Measurements from ENCODE around the gene CLDN4.
A peak's percentile ranks its signal among the peaks of the same experiment; 100 is the strongest.
"Not testable (repeated sequence)": the region's sequence is repeated elsewhere in the genome, so short reads cannot be mapped to it uniquely, and the experiment has no call there.

Gene CLDN4

DNA sequence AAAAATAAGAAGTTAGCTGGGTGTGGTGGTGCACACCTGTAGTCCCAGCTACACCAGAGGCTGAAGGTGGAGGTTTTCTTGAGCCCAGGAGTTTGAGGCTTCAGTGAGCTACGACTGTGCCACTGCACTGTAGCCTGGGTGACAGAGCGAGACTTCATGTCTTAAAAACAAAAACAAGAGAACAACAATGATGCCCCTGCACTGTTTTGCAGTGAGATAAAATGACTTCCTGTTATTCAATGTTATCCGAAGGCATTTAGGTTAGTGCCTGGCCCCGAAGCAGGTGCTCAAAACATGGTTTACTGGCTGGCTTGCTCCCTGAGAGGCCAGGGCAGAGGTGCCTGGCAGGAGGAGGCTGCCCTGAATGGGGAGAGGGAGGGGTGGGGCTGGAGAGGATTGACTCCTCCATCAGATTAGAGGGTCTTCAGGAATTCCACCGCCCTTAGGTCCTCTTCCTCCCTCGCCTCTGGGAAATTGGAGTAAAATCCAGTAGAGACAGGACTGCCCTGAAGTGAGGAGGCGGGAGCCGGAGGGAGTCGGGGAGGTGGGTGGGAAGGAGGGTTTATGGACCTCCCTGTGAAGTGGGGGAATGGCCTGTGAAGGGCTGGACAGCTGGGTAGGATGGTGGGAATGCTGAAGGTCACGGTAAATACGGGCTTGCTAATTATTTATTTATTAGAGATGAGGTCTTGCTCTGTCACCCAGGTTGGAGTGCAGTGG is 6.8 kb upstream of the CLDN4 start:
- DNase-seq: no peak

- no peak for DNase-seq
These were observed 5.8 kb upstream of the CLDN4 start for GRCh38 chr7:73824986-73825385.

GRCh38 chr7:73827567-73828106 is 3.2 kb upstream of the CLDN4 start:
- no peak for DNase-seq

- no peak for DNase-seq
These were observed 2.5 kb upstream of the CLDN4 start for GRCh38 chr7:73828107-73828803.

- DNase-seq: no peak
These were observed 1.8 kb upstream of the CLDN4 start for GRCh38 chr7:73828972-73829371.

GRCh38 chr7:73829505-73829904 is 1.3 kb upstream of the CLDN4 start:
- DNase-seq: no peak

- DNase-seq: no peak
These were observed 695 bp upstream of the CLDN4 start for GRCh38 chr7:73829921-73830680.

DNA sequence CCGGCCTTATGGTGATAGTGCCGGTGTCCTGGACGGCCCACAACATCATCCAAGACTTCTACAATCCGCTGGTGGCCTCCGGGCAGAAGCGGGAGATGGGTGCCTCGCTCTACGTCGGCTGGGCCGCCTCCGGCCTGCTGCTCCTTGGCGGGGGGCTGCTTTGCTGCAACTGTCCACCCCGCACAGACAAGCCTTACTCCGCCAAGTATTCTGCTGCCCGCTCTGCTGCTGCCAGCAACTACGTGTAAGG is 713 bp downstream of the CLDN4 start:
- DNase-seq: no peak

DNA sequence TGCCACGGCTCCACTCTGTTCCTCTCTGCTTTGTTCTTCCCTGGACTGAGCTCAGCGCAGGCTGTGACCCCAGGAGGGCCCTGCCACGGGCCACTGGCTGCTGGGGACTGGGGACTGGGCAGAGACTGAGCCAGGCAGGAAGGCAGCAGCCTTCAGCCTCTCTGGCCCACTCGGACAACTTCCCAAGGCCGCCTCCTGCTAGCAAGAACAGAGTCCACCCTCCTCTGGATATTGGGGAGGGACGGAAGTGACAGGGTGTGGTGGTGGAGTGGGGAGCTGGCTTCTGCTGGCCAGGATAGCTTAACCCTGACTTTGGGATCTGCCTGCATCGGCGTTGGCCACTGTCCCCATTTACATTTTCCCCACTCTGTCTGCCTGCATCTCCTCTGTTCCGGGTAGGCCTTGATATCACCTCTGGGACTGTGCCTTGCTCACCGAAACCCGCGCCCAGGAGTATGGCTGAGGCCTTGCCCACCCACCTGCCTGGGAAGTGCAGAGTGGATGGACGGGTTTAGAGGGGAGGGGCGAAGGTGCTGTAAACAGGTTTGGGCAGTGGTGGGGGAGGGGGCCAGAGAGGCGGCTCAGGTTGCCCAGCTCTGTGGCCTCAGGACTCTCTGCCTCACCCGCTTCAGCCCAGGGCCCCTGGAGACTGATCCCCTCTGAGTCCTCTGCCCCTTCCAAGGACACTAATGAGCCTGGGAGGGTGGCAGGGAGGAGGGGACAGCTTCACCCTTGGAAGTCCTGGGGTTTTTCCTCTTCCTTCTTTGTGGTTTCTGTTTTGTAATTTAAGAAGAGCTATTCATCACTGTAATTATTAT is 1.2 kb downstream of the CLDN4 start:
- no peak for DNase-seq

DNA sequence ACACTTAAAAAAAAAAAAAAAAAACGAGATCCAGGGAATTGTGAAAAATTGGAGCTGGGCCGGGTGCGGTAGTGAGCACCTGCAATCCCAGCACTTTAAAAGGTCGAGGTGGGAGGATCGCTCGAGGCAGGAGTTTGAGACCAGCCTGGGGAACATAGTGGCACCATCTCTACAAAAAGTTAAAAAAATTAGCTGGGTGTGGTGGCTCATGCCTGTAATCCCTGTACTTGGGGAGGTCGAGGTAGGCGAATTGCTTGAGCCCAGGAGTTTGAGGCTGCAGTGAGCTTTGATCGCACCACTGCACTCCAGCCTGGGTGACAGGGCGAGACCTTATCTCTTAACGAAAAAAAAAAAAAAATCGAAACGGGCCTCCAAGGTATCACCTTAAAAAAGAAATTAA is 2.0 kb downstream of the CLDN4 start:
- DNase-seq: no peak

DNA sequence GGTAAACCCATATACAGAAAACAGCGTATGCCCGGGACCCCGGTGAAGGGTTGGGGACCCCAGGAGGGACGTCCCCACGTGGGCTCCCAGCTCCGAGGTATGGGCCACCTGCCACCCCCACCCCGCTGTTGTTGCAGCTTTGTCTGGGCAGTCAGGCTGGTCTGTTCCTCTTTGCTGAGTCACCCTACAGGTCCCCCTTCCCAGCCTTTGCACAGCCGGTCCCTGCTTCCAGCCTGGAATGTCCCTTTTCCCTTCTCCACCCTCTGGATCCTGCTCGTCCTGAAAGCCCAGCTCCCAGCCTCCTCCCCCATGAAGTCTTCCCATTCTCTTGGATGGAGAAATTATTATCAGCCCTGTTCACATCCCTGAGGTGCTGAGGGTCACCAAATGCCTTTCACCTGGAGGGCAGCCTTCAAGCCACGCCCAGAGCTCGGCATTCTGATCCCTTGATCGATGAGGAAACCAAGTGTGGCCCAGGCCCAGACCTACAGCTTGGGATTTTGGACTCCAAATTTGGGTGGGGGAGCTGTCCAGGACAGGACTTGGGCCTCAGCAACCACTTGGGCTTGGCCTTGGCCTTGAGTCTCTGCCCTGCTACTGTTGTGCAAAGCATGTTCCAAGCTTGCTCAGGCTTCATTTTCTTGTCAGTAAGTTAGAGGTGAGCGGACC is 2.6 kb downstream of the CLDN4 start:
- DNase-seq: no peak

- DNase-seq: no peak
These were observed 3.9 kb downstream of the CLDN4 start for GRCh38 chr7:73834626-73835191.

- not testable (repeated sequence) for DNase-seq
These were observed 6.4 kb downstream of the CLDN4 start for GRCh38 chr7:73837167-73837566.

DNA sequence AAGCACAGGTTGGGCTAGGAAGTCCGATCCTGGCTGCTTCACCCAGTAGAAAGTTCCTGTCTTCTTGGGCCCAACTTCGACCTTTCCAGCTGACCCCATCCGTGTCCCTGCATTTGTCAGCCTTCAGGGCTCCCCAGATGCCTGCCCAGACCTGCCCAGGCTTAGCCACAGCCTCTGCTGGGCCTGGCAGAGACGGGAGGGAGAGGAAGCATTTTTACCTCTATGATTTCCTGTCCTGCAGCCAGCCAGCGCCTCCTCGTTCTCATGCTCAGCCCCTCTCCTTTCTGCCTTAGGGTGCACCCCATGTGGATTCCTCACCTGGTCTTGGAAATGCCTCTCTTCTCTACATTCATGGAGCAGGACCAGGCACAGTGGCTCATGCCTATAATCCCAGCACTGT is 7.8 kb downstream of the CLDN4 start:
- DNase-seq: no peak

- no peak for DNase-seq
These were observed 8.5 kb downstream of the CLDN4 start for GRCh38 chr7:73839290-73839689.

- no peak for DNase-seq
These were observed 9.2 kb downstream of the CLDN4 start for GRCh38 chr7:73839743-73840714.

- no peak for DNase-seq
These were observed 10.1 kb downstream of the CLDN4 start for GRCh38 chr7:73840715-73841379.

DNA sequence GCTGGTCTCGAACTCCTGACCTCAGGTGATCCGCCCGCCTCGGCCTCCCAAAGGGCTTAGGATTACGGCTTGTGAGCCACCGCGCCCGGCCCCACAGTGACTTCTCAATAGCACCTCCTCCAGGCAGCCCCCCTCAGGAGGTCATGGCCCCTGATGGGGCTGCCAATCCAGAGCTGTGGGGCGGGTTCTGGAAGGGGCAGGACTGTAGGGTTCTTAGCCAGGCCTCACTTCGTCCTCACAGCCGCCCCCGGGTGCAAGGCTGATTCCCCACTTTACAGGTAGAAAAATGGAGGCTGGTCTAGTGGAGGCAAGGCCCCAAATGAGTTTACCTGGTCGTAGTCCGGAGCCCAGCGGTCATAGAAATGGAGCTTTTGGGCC is 10.9 kb downstream of the CLDN4 start:
- DNase-seq: no peak

- DNase-seq: peak; percentile 86
These were observed 11.5 kb downstream of the CLDN4 start, which contains the start of gene METTL27 for GRCh38 chr7:73842067-73842976. METTL27 (minus strand) TSS chr7:73842516; CDS start chr7:73842140, 376 bp downstream.

Measured in activated CD4-positive, CD25-positive, alpha-beta regulatory T cell treated with anti-CD3 and anti-CD28 coated beads, Interleukin-2, amount 50 U/mL, for 72 hours (primary cell).